GM20000 (cell line): Measurements from ENCODE around the gene SHISA2.

Experiments
- DNase-seq: peaks from one replicate; pipeline ENCODE4 v3.0.0; 2012; ENCODE audit warnings: low spot score
- CTCF ChIP-seq: IDR thresholded peaks from 2 replicates; pipeline ENCODE4 v1.5.1; 2012; ENCODE audit warnings: mild to moderate bottlenecking, control low read depth; ENCODE audit errors: extremely low read depth, missing control alignments

SHISA2 gene

GRCh38 chr13:26045142-26045541 is 6.7 kb downstream of the SHISA2 start:
- no peak for TF ChIP-seq CTCF
- no peak for DNase-seq

DNA sequence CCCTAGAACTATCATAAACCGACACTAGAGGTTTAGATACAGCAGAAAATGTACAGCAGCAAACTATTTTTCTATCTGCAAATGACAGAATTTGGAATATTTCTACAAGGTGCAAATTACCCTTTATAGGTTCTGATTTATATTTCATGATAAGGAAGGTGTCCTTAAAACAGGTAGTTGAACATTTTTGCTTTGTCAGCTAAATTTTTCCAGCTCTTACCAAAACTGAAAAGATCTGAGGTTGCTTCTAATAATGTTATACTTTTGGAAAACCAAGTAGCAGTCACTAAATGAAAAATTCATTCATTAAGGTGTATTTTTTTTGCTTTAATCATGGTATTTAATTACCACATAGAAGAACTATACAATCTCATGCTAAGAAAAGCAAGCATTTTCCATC is 9.0 kb downstream of the SHISA2 start:
- no peak for DNase-seq
- TF ChIP-seq CTCF: no peak

GRCh38 chr13:26041444-26041843 is 10.4 kb downstream of the SHISA2 start:
- DNase-seq: no peak
- TF ChIP-seq CTCF: no peak

DNA sequence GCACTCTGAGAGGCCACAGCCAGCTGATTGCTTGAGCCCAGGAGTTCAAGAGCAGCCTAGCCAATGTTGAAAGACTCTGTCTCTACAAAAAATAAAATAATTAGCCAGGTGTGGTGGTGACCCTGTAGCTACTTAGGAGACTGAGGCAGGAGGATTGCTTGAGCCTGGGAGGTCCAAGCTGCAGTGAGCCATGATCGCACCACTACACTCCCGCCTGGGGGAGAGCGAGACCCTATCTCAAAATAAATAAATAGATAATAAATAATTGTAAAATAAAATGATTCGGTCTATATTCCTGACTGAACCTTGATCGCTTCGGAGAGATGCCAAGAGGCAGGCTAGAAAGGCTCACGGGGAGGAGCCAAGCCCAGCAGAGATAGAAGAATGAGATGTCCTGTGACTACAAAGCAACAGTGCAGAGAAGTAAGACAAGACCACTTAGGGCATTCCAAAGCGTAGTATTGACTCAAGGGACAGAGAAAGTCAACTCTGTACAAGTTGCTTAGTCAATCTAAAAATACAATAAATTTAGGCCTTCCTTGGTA is 12.8 kb downstream of the SHISA2 start:
- no peak for DNase-seq
- no peak for TF ChIP-seq CTCF

GRCh38 chr13:26037302-26037701 is 14.5 kb downstream of the SHISA2 start:
- DNase-seq: no peak
- TF ChIP-seq CTCF: peak; percentile 9

GRCh38 chr13:26036383-26036782 is 15.4 kb downstream of the SHISA2 start:
- no peak for TF ChIP-seq CTCF
- DNase-seq: no peak

GRCh38 chr13:26034018-26034417 is 17.8 kb downstream of the SHISA2 start:
- DNase-seq: no peak
- TF ChIP-seq CTCF: no peak

DNA sequence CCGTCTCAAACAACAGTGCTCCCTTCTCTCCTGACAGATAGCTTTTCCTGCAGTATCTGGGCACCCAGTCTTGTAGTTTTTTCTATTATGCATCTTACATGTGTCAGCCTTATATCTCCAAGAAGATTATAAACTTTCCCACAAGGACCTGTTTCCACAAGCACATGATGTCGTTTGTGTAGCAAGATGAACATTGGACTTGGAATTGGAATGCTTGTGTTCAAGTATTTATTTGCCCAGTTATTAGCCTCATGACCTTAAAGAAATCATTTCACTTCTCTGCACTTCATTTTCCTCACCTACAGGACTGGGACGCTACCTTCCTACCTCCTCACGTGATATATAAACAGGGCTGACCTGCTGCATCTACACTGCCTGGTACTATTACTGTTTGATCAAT is 21.5 kb downstream of the SHISA2 start:
- no peak for DNase-seq

More for the DNA sequence above, 21.5 kb downstream of the SHISA2 start:
- TF ChIP-seq CTCF: no peak
